ENCODE results near the gene PGBD1.

Gene PGBD1

GRCh38 chr6:28281288-28282064 lies at the start of gene PGBD1:
PGBD1 (plus strand) TSS chr6:28281572; CDS start chr6:28283814, 2,242 bp downstream.
- ATAC-seq = peak; percentile 84 to 87

DNA sequence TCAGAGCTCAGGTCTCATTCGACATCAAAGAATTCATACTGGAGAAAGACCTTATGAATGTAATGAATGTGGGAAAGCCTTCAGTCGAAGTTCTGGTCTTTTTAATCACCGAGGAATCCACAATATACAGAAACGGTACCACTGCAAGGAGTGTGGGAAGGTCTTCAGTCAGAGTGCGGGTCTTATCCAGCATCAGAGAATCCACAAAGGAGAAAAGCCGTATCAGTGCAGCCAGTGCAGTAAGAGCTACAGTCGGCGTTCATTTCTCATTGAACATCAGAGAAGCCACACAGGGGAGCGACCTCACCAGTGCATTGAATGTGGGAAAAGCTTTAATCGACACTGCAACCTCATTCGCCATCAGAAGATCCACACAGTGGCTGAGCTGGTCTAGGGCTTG lies 48.6 kb upstream of the PGBD1 start:
- ATAC-seq = no peak

GRCh38 chr6:28235912-28236452 lies 45.4 kb upstream of the PGBD1 start:
- ATAC-seq = no peak

DNA sequence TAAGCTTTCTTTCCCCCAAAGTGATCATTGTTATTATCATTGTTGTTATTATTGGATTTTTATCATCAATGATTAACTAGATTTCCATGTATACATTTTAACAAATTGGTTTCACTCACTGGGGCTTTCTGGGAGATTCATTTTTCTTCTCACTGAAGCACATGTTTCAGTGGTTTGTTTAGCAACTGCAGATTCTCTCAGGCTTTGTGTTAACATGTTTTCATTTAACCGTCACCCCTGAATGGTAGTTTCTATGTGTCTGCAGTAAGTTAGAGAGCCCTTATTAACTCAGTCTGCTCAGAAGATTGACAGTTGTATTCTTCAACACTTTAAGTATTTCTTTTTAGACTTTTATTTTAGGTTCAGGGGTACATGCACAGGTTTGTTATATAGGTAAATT lies 41.7 kb upstream of the PGBD1 start:
- ATAC-seq = no peak

DNA sequence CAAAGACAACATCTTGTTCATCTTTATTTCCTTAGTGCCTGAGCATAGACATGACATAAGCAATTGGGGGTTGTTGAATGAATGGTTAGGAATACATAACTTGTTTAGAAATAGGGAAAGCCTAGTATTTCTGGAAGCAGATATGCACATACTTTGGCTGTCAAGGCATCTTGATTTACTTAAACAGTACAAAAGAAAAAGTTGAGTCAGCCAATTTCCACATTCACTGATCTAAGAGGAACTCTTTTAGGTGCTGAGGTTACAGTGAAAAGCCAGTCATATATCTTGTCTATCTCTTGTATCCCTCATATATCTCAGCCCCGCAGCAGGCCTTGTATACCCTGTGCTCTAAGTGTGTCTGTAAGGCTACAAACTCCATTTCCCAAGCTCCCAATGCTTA lies 40.9 kb upstream of the PGBD1 start:
- ATAC-seq = no peak

- ATAC-seq = no peak
Observed at GRCh38 chr6:28243946-28244345, 37.4 kb upstream of the PGBD1 start.

DNA sequence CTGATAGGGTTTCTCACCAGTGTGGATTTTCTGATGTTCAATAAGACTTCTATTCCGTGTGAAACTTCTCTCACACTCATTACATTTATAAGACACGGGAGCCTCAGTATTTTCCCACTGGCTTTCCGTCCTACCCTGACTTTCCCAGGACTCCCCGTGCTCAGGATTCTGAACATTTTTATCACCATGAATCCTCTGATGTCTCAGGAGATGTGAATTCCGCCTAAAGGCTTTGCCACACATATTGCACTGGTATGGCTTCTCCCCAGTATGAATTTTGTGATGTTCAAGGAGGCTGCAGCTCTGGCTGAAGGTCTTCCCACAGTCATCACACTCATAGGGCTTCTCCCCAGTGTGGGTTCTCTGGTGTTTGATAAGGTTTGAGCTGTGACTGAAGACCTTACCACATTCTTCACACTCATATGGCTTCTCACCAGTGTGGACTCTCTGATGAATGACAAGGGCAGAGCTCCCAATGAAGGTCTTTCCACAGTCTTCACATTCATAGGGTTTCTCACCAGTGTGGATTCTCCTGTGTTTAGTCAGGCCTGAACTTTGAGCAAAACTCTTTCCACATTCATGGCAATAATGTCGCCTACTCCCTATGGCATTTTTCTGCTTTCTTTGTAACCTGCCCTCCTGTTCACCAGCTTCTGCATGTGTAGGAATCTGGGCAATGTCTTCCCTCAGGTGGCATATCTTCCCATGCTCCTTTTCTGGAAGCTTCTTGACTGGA lies 36.0 kb upstream of the PGBD1 start:
- ATAC-seq = no peak

DNA sequence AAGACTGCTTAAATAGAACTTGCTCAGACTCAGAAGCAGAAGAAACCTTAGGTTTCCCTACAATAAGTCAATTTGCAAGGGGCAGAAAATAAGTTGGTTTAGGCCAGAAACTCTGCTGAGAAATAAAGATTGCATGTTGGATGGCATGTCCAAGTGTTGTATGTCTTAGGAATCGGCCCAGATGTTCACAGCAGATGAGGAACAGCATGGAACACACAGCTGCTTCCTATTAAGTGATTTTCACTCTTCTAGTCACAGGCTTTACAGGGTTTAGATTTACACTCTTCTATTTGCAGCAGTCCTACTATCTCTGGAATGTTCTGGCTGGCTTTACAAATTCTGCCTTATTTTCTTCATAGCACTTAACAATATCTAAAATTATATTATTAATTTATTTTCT lies 32.5 kb upstream of the PGBD1 start:
- ATAC-seq = no peak

DNA sequence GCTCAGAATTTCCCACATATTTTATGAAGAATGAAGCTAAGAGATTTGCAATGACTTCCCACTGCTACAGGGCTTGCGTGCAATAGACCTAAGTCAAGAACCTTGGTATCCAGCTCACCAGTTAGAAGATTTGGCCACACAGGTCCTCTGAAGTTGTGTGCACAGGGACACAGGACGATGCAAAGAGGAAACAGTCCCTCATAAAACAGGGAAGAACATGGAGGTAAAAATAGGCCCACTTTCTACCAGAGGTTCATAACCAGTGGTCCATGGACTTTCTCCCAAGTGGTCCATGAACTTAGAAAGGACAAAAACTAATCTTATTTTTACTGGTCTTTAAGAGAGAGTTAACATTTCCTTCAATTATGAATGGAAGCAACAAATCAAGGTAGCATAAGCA lies 30.6 kb upstream of the PGBD1 start:
- ATAC-seq = no peak

DNA sequence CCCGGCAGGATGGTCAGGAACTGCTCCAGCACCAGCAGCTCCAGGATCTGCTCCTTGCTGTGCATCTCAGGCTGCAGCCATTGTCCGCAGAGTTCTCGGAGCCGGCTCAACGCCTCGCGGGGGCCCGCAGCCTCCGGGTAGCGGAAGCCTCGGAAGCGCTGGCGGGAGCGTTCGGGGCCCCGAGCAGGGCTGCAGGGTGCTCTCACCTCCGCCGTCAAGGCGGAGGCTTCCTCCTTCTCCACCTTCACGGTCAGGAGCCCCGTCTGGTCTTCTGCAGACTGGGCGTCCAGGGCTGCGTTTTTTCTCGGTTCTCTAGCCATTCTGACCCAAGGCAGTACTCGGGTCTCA lies 29.7 kb upstream of the PGBD1 start:
- ATAC-seq = peak; percentile 61 to 64

GRCh38 chr6:28252009-28252975 lies 29.1 kb upstream of the PGBD1 start, which contains the start of gene ZKSCAN4:
ZKSCAN4 (minus strand) TSS chr6:28252269; CDS start chr6:28251980, 289 bp downstream.
- ATAC-seq = peak; percentile 92 to 94

- ATAC-seq = peak in 1 of 2 donors; percentile 30
Observed at GRCh38 chr6:28254121-28254519, 27.3 kb upstream of the PGBD1 start.

GRCh38 chr6:28257042-28257441 lies 24.3 kb upstream of the PGBD1 start:
- ATAC-seq = no peak

DNA sequence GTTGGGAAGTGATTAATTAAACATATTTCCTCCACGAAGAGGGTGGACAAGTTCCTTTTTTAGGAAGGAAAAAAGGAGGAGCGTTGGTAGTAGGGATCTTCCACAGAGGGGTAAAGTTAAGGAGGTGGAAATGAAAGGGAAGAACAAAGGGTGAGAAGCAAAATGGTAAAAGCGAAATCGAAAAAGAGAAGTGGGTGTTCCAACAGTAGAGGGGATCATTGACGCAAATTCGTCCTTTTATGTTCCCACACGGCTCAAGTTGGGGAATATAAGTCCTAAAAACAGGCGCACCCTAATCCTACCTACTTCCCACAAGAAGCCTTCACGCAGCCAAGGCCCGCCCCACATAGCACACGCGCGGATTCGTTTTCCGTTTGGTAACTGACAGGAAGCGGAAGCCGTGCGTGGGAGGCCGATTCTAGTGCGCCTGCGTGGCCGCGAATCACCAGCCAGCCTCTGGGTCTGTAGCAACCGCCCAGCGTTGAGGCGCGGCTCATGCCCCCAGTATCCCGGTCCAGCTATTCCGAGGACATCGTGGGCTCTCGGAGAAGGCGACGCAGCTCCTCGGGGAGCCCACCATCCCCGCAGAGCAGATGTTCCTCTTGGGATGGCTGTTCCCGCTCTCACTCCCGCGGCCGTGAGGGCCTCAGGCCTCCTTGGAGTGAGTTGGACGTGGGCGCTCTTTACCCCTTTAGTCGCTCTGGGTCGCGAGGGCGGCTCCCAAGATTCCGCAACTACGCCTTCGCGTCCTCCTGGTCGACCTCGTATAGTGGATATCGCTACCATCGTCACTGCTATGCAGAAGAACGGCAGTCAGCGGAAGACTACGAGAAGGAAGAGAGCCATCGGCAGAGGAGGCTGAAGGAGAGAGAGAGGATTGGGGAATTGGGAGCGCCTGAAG lies 22.2 kb upstream of the PGBD1 start, which contains the start of gene NKAPL:
Gene NKAPL, plus strand, starts transcription at position 421 of the 901 bp plus-strand sequence. Its CDS starts 75 bp downstream, at position 496.
- ATAC-seq = peak; percentile 43 to 53

GRCh38 chr6:28263922-28264321 lies 17.4 kb upstream of the PGBD1 start:
- ATAC-seq = no peak

GRCh38 chr6:28264834-28265401 lies 16.5 kb upstream of the PGBD1 start:
- ATAC-seq = no peak

GRCh38 chr6:28266563-28266961 lies 14.8 kb upstream of the PGBD1 start:
- no peak for ATAC-seq

- peak; percentile 89 to 93 for ATAC-seq
Observed at GRCh38 chr6:28266962-28267694, 14.2 kb upstream of the PGBD1 start, which contains the start of gene ZSCAN26. ZSCAN26 (plus strand) TSS chr6:28267143; CDS start chr6:28271920, 4,777 bp downstream.

GRCh38 chr6:28267695-28268059 lies 13.7 kb upstream of the PGBD1 start:
- no peak for ATAC-seq

- ATAC-seq = peak; percentile 67 to 69
Observed at GRCh38 chr6:28269492-28269891, 11.9 kb upstream of the PGBD1 start.
